Mononuclear cell (primary cell): ENCODE measurements around the gene GCNT4. TPM values are rescaled to one million over a fixed set of nuclear protein-coding genes. Genes with fewer than 3 reads are reported as not detected.
A peak's percentile ranks its signal among the peaks of the same experiment; 100 is the strongest.

Experiments
- H3K27me3 ChIP-seq: 2 replicates; pipeline ENCODE4 v1.6.0; 2011; ENCODE audit warnings: low read length, control low read depth; ENCODE audit not compliant: insufficient read depth
- H3K4me1 ChIP-seq: 2 replicates; pipeline ENCODE4 v1.5.1; 2011; ENCODE audit warnings: mild to moderate bottlenecking, low read length, control low read depth; ENCODE audit not compliant: insufficient read depth
- H3K4me3 ChIP-seq: 2 replicates; pipeline ENCODE4 v1.5.1; 2011; ENCODE audit warnings: mild to moderate bottlenecking, low read length, moderate library complexity
- H3K9me3 ChIP-seq: 2 replicates; pipeline ENCODE4 v1.5.1; 2011; ENCODE audit warnings: low read depth, mild to moderate bottlenecking, control low read depth, low read length
- total RNA-seq: library from RNA; depleted of rRNA; stranded (reverse); fragments of >200 nt; gene quantifications from one replicate; pipeline ENCODE4 v1.2.3, GENCODE V29; 2012

Gene GCNT4
- total RNA-seq, 1 donor, result 10.8 TPM

DNA sequence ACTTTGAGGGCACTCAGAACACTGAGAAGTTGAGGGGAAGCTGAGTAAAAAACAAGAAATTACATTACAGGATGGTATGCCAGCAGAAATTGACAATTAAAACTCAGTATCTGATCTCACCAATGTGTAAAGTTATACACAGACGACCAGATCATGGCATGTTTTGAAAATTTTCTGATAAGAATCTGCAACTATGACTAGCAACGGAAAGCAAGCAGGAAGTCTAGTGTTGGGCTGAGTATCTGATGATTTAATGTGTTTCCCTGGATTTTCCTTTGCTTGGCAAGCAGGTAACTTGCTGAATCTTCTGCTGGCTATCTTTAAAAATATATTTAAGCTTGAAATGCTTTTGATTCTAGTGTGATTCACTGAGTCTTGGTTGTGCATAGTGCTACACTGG is 5.2 kb upstream of the GCNT4 start:
- peaks cover 29% of the 10 kb centered on the region for H3K27me3 ChIP-seq
- no peaks in the 10 kb centered on the region for H3K9me3 ChIP-seq
- no peak overlapping the region for H3K4me3 ChIP-seq
- peaks cover 47% of the 10 kb centered on the region for H3K4me1 ChIP-seq

DNA sequence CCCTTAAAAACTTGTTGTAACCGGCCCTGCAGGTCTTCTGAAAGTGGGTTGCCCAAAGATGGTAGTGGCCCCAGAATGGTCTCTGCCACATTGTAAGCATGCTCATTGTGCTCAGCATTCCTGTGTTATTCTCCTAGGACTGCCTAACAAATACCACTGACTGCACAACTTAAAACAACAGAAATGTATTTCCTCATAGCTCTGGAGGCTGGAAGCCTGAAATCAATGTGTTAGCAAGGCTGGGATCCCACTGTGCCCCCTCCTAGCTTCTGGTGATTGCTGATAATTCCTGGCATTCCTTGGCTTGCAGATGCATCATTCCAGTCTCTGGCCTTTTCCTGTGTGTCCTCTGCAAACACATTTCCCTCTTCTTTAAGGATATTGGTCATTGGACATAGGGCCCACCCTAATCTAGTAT is 3.4 kb upstream of the GCNT4 start:
- H3K4me1 ChIP-seq, result peaks cover 51% of the 10 kb centered on the region
- H3K4me3 ChIP-seq, result no peak overlapping the region
- no peaks in the 10 kb centered on the region for H3K9me3 ChIP-seq
- peaks cover 47% of the 10 kb centered on the region for H3K27me3 ChIP-seq

DNA sequence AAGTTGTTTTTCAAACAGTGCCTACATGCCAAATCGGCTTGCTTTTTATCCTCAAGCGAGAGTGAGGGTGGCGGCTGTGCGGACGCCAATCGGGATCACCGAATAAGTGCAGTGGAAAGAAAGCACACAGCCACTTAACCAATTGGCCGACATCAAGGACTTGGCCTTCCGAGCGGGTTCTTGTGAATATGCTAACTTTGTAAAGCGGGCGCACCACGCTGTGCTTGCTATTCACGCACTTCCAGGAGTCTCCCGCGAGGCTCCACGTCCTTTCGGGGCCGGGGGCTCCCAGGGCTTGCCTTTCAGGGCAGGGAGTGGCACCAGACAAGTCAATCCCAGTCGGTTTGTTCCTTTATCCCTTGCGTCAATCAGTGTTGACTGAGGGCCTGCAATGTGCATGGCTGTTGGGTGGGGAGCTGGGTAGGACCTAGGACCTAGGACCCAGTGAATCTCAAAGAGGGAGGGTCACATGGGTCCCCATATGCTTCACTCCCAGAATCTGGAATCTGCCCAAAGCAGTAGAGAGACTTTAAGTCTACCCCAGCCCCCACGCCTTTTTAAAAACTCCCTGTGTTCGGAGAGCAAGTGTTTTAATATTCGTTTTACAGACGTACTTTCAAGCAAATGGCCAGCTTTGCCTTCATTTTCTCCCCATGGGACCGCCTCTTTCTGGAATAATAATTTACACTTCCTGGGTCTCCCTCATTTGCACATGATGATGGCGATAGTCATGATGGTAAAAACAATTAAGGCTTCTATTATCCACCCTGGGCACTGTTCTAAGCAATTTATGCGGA is 2.0 kb upstream of the GCNT4 start:
- peaks cover 38% of the 10 kb centered on the region for H3K4me1 ChIP-seq
- H3K4me3 ChIP-seq, result peak overlapping the region; percentile 59
- H3K9me3 ChIP-seq, result no peaks in the 10 kb centered on the region
- peaks cover 47% of the 10 kb centered on the region for H3K27me3 ChIP-seq

DNA sequence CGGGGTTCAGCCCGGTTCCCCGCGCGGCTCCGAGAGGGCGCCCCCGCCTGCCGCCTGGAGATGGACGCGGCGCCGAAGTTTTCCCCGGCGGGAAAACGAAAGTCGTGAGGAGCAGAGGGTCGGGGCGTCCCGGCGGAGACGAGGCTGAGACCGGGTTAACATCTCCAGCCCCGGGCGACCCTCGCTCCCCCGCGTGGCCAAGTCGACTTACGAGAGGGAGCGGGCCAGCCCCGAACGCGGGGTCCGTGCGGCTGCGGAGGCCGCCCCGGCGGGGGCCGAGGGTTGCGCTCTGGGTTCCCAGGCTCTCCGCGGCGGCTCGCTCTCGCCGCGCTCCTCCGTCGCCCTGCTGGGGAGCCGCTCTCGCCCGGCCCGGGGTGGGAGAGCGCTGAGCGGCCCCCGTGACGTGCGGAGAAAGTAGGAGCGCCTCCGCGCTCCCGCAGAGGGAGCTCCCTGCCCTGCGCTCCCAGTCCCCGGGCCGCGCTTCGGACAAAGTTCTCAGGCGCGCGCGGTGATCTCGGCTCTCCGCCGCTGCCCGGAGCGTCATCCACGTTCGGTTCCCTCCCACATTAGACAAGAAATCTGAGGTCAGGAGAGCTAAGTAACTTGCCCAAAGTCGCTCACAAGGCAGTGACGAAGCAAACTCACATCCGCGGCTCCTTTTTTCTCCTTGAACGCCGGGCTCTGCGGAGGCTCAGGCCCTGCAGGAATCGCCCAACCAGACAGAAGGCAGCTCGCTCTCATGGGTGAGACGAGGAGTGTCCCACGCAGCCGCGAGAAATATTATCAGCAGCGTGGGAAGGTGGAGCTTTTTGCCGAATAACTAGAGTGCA is 1.2 kb upstream of the GCNT4 start:
- peak overlapping the region; percentile 59 for H3K4me3 ChIP-seq
- H3K4me1 ChIP-seq, result peaks cover 34% of the 10 kb centered on the region
- no peaks in the 10 kb centered on the region for H3K9me3 ChIP-seq
- peaks cover 47% of the 10 kb centered on the region for H3K27me3 ChIP-seq

DNA sequence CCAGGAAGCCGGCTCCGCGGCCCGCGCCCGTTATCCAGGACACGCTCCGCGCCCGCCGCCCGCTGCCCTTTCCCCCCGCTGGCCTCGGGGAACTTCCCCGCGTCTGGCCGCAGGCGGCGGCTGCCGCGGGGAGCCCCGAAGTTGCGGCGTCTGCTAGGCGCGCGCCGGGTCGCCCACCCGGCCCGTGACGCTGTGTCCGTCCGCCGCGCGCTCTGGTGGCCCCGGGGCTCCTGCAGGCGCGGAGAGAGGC is 621 bp upstream of the GCNT4 start:
- H3K27me3 ChIP-seq, result peaks cover 47% of the 10 kb centered on the region
- H3K4me1 ChIP-seq, result peaks cover 36% of the 10 kb centered on the region
- no peaks in the 10 kb centered on the region for H3K9me3 ChIP-seq
- peak overlapping the region; percentile 59 for H3K4me3 ChIP-seq

DNA sequence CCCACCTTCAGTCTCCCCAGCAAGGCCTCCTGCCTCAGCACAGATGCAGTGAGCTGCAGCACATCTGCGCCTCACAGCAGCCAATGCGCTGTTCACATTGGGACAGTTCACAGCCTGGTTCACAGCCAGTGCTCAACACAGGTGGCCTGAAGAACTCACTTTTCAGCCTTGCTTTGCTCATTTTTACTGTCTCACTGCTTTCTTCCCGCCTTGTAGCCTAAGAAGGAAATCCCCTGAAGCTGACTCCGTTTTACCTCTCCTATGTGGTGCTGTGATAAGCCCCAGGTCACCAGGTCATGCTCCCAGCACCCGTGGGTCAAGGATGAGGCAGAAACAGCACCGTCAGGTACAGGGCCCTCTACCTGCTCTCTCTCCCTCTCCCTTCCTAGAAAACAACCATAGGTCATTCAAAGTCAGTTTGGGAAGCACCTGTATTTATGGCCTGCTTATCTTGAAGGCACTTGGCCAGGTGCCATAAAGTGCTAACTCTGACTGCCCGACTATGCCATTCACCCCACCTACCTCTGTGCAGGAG is 1.1 kb downstream of the GCNT4 start:
- Histone ChIP-seq H3K4me3 (peak overlapping the region; percentile 59), H3K9me3 (no peaks in the 10 kb centered on the region), H3K27me3 (peaks cover 44% of the 10 kb centered on the region), H3K4me1 (peaks cover 26% of the 10 kb centered on the region)

DNA sequence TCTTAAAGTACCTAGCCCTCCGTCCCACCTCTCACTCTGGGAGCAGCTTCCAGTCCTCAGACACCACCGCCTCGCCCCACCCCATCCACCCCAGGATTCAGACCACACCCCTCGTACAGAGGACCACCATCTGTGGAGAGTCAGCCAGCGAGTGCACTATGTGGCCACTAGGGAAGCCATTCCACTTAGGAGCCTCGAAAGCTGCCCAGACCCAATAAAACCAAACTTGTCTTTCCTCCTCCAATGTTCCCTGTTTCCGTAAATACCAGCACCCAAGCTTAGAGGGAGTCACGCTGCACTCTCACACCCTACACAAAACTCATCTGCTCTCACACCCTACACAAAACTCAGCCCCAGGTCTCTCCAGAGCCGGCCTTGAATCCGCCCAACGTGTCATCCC is 1.9 kb downstream of the GCNT4 start:
- Histone ChIP-seq H3K4me1 (peaks cover 24% of the 10 kb centered on the region), H3K4me3 (no peak overlapping the region), H3K27me3 (peaks cover 36% of the 10 kb centered on the region), H3K9me3 (no peaks in the 10 kb centered on the region)

DNA sequence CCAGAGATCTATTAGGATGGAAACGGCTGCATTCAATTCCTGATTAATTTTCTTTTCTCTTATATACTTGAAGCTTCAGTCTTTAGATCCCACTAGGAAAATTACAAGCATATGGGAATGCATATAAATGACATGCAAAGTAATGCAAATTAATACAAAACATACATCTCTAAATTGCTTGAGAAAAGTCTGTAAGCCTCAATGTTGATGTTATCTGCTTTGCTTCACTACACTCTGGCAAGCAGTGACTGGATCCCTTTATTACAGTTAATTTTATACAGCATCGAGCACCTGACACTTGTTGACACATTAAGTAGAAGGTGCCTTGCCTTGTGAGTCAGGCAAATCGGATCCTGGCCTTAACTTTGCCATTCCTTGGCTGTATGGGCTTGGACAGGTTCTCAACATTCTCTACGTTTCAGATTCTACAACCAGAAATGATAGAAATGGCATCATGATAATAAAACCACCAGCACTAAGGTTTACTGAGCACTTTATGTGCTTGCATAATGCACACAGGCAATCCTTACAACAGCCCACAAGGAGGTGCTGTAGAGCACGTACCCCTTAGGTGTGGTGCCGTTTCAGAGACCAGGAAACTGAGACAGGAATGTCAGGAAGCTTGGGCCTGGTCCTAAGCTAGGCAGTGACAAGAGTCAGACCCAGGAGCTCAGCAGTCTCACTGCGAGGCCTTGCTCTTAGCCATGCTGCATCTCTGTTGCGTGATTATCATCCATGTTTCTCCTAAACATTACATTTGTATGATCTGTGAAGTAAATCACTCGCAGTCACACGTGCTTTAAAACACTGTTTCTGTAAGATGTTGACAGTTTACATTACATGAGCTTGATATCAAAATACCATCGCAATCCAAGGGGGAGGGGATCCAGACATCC is 2.7 kb downstream of the GCNT4 start:
- Histone ChIP-seq H3K9me3 (no peaks in the 10 kb centered on the region), H3K4me3 (no peak overlapping the region), H3K4me1 (peaks cover 24% of the 10 kb centered on the region), H3K27me3 (peaks cover 32% of the 10 kb centered on the region)

DNA sequence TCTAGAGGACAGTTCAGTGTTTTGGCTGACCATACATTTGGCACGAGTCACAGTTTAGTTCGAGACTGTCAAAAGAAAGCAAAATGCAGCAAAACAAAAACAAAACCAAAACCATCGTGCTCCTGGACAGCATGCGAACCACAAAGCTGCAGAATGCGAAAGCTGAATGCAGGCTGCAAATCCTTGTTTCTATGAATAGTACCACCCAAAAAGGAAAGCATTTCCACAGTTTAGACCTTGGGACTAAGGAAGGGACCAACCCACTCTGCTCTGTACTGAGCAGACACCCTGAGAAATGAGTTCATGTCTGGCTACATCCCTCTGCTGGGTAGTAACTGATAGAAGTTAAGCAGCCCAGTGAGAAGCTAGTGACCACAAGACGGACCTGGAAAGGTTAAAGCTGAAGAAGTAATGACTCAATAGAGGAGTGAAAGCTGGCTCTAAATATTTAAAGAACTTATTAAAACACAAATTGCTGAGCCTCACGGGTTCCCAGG is 3.9 kb downstream of the GCNT4 start:
- peaks cover 20% of the 10 kb centered on the region for H3K4me1 ChIP-seq
- no peaks in the 10 kb centered on the region for H3K9me3 ChIP-seq
- H3K27me3 ChIP-seq, result peaks cover 20% of the 10 kb centered on the region
- no peak overlapping the region for H3K4me3 ChIP-seq

DNA sequence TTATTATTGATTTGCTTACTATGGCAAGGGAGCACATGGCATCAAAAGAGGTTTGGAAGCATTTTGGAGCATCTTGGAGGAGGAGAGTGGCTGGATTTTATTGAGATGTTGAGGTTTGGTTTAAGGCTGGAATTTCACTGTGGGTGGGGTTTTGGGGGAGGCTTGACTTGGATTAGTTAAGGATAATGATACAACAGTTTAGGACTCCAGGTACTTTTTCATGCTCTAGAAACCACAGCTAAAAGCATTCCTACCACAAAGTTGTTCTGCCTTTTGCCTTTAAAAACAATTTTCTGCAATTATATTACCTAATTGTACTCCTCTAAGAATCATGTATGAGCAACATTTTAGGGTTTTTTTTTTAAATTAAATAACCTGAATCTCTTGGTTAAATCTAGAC is 5.0 kb downstream of the GCNT4 start:
- Histone ChIP-seq H3K4me3 (no peak overlapping the region), H3K27me3 (peaks cover 16% of the 10 kb centered on the region), H3K9me3 (no peaks in the 10 kb centered on the region), H3K4me1 (peaks cover 17% of the 10 kb centered on the region)

DNA sequence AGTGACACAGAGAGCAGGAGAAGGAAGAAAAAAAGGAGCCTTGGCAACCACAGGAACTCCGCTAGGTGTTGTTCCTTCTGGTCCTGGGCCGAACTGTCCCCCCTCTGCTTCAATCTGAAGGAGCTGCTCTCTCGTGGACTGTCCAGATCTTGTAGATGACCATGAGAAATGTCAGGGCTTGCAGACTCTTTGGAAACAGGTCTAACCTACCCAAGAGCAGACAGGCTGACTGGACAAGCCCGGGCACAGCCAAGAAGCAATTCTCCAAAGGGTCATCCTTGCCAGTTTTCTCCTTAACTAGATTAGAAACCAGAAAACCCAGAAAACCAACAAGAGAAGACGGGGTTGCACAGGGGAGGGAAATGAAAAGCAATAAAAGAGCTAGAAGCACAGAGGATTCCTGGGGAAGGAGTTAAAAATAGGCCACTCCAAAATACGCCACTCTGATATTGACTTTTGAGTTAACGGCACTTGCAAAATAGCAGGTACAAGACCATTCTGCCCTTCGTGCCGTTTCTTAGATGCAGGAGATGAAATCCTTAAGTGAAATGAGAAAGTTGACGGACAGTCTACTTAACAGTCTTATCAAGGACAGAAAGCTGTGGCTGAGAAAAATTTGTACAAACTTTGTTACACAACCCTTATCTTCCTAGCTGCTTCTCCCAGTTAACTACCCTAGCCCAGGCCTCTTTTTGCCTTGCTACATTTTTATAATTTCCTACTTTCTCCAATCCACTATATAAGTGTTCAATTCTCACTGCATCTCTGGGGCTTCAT is 5.8 kb downstream of the GCNT4 start:
- Histone ChIP-seq H3K4me3 (no peak overlapping the region), H3K27me3 (peaks cover 8% of the 10 kb centered on the region), H3K4me1 (peaks cover 13% of the 10 kb centered on the region), H3K9me3 (no peaks in the 10 kb centered on the region)

DNA sequence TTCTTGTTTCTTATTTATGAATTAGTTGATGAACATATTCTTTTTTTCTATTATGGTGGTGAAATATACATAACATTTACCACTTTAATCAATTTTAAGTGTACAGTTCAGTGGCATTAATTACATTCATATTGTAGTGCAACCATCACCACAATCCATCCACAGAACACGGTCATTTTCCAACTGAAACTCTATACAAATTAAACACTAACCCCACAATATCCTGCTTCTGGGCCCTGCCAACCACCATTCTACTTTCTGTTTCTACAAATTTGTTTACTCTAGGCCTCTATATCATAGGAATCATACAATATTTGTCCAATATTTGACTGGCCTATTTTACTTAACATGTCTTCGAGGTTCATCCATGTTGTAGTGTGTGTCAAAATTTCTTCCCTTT is 7.3 kb downstream of the GCNT4 start:
- H3K4me3 ChIP-seq, result no peak overlapping the region
- no peaks in the 10 kb centered on the region for H3K9me3 ChIP-seq
- H3K27me3 ChIP-seq, result no peaks in the 10 kb centered on the region
- H3K4me1 ChIP-seq, result peaks cover 13% of the 10 kb centered on the region

DNA sequence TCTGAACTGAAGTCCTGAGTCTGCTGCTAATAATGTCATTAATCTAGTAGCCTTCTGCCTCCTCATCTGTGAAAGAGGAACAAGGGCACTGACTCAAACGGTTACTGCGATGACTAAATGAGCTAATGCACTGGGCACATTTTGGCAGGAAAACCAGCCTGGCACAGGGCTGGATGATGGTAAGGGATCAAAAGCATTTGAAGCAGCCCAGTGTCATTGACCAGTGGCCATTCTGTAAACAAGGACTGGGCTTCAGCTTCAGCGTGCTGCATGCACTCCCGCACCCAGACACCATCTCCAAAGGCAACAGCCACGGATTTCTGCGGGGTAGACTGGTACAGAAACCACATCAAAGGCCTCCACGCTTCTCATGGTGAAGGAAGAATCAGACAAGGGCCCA is 8.0 kb downstream of the GCNT4 start:
- H3K4me1 ChIP-seq, result peaks cover 13% of the 10 kb centered on the region
- H3K27me3 ChIP-seq, result no peaks in the 10 kb centered on the region
- no peaks in the 10 kb centered on the region for H3K9me3 ChIP-seq
- H3K4me3 ChIP-seq, result no peak overlapping the region

DNA sequence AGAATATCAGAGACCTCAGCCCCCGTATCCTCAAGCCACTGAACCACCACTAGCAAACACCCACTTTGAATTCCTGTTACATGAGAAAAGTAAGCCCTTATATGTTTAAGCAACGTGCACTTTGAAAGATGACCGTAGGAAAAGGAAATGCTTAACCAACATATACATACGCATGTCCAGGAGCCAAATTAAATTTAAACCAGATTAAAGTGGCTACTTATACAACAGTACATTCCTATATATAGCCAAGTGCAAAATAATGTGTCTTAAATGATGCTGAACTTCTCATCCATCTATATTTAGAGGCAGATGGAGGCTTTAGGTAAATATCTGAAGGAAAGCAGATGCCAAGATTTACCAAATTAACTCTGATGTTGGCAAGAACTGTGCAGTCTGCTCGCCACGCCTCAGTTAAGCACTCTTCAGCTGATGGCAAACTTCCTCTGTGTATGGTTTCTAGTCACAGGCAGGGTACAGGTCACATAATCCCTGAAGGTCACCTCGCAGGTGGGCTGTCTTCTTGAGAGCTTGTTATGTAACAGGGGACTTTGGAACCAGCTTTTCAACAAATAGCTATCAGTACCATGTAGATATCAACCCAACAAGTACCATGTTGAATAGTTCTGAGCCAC is 8.6 kb downstream of the GCNT4 start:
- H3K4me3 ChIP-seq, result no peak overlapping the region
- H3K27me3 ChIP-seq, result no peaks in the 10 kb centered on the region
- peaks cover 12% of the 10 kb centered on the region for H3K4me1 ChIP-seq
- H3K9me3 ChIP-seq, result no peaks in the 10 kb centered on the region
